ENCODE data around the gene PRM1.
A peak's percentile ranks its signal among the peaks of the same experiment; 100 is the strongest.
"Not testable (repeated sequence)": the region's sequence is repeated elsewhere in the genome, so short reads cannot be mapped to it uniquely, and the experiment has no call there.

PRM1 gene

DNA sequence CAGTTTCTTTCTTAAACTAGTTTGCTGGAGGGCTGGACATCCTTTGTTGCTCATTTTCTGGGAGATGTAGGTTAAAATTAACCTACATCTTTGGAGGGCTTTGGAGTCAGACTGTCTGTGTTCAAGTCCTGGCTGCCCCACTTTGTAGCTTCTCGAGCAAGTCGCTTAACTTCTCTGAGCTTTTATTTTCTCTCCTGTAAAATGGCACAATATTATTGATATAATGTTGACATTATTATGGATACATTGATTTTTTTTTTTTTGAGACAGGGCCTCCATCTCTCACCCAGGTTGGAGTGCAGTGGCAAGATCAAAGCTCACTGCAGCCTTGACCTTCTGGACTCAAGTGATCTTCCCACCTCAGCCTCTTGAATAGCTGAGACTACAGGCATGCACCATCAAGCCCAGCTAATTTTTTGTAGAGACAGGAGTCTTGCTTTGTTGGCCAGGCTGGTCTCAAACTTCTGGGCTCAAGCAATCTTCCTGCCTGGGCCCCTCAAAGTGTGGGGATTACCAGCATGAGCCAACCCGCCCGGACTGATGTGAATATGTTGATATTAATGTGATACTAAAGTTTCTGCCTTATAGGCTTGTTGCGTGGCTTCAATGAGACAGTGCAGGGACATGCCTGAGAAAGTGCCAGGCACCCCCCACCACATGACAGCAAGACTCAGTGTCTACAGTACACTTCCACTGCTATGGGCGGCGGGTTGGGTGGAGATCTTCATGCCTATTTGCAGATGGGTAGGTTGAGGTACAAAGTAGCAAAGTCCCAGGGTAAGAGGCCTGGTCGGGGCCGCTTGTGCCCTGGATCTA, 32.6 kb upstream of the PRM1 start:
- no peak for DNase-seq

DNA sequence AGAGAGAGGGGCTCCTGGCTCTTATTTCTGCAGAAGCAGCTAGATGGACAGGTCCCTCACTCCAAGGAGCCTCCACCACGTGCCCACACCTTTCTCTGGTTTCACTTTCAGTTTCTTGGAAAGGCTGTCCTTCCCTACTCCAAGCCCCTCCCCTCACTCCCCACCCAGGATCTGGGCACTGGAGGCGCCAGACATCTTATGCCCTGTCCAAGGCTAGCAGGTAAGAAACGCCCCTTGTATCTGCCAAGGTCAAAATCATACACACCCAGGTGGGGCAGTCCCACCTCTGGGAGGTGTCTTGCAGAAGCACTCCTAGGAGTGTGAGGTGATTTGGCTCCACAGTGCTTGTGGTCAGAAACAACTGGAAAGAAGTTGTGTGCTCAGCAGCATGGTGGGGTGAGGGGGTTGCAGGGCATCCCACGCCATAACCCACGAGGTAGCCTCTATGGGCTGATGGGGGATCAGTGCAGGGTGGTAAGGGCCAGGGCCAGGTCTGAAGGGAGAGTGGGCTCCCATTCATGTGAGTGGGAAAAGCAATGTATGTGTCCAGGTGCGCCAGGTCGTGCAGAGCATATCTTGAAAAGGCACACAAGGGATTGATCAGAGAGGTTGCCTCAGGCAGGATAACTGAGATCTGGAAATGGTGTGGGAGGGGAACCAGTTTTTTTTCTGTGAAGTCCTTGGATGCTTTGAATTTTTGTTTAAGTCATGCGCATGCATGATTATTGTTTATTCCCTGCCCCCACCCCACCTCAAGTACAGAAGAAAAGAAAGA, 31.8 kb upstream of the PRM1 start:
- DNase-seq = no peak

DNA sequence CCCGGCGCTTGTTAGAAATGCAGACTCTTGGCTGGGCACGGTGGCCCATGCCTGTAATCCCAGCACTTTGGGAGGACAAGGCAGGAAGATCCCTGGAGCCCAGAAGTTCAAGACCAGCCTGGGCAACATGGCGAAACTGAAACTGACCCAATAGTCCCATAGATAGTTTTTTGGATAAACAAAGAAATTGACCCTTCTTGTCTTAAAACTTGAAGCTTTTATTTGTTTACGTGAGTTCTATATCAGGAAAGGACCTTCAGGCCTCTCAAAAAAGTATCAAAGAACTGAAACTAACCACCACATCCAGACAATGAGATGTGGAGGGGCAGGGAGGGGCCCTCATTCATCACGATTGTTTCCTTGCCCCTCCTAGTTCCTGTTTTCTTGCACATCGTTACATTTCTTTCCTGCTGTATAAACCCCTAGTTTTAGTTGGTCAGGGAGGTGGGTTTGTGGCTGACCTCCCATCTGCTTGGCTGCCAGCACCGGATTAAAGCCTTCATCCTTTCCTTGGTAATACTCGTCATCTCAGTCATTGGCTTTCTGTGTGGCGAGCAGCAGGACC, 29.9 kb upstream of the PRM1 start:
- no peak for DNase-seq

DNA sequence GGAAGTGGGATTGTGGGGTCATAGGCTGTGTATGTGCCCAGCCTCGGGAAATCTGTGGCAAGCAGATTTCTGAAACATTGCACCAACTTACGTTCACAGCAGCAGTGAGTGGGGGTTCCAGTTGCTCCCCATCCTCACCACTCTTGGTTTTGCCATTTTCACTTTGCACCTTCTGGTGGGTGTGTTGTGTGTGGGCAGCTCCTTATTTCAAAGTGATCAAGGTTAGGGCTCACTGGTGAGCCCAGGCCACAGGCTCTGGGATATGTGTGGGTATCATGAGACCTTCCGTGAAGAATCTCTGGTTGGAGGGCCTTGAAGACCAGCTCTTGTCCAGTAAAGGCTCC, 29.5 kb upstream of the PRM1 start:
- no peak for DNase-seq

DNA sequence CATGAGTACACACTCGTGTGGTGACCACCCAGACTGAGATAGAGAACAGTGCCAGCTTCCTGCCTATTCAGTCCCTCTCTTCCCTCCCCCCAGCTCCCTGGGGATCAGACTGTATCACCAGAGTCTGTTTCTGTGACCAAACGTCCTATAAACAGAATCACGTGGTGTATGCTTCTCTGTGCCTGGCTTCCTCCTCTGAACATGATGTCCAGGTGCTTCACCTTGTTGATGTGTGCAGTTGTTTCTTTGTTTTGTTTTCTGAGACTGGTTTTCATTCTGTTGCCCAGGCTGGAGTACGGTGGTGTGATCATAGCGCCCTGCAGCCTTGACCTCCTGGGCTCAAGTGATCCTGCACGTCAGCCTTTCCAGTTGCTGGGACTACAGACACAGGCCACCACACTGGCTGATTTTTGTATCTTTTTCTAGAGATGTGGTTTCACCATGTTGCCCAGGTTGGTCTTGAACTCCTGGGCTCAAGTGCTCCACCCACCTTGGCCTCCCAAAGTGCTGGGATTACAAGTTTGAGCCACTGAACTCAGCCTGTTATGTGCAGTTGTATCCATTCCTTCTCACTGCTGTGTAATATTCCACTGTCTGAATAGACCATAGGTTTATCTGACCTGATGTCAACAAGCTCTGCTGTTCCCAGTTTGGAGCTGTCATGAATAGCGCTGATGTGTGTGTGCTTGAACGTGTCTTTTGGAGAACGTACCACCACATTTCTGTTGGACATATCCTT, 28.9 kb upstream of the PRM1 start:
- DNase-seq = peak; percentile 41

DNA sequence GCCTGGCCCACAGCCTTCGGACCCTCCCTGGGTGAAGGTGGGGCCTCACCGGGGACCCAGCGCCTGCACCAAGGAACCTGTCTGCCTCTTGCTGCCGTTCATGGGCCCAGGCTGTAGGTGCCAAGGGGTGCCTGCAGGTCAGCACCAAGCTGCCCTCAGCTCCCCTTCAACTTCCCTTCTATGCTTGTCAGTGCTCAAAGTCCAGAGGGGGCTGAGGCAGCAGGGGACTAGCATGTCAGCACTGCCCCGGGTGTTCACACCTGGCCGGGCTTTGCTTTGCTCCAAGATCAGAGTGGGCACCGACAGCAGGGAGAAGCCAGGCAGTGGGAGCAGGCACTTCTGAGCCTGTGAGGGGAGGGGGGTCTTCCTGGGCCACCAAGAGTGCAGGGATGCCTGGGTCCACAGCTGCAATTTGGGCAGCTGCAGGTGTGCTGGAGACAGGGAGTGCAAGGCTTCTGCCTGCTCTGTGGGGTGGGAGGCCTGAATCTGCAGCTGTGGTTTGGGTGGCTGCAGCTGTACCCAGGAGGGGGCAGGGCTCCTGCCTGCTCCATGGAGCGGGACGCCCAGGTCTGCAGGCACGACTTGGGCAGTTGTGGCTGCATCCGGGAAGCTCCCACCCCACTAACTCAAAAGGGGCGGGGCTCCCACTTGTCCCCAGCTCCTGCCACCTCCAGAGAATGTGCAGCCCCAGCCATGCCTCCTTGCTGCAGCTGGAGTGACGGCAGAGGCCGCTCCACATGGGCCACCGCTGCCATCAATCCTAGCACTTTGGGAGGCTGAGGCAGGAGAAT, 27.6 kb upstream of the PRM1 start:
- no peak for DNase-seq

DNA sequence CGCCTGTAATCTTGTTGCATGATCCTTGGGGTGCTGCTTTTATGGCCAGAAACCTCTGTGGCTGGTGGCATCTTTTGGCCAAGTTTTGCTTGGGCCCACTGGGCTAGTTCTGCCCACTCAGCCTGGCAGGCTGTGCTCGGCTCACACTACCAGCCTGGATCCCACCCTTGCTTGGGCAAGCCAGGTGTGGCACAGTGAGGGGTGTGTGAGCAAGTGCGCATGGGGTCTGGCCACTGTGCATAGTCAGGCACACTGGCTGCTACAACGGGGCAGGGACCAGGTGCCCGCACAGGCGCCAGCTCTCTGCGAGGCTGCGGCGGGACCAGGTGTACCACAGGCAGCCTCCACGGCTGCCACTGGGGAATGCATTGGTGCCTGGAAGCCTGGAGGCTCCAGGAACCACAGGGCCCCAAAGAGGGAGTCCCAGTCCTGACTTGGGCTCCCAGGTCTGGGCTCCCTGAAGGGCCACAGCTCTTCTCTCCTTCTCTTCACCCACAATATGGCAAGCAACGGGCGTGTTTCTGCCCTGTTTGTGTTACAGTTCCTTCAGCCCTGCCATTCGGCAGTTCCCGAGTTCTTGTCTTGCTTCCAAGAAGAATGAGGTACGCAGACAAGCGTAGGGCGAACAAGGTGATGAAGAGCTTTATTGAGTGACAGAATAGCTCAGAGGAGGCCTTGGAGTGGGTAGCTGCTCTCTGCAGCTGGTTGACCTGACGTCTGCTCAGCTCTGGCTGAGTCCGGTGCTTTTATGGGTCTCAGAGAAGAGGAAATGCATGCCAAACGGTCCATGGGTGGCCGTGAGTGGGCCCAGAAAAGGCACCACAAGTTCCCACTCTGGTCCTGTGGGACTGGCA, 26.7 kb upstream of the PRM1 start:
- DNase-seq = no peak

DNA sequence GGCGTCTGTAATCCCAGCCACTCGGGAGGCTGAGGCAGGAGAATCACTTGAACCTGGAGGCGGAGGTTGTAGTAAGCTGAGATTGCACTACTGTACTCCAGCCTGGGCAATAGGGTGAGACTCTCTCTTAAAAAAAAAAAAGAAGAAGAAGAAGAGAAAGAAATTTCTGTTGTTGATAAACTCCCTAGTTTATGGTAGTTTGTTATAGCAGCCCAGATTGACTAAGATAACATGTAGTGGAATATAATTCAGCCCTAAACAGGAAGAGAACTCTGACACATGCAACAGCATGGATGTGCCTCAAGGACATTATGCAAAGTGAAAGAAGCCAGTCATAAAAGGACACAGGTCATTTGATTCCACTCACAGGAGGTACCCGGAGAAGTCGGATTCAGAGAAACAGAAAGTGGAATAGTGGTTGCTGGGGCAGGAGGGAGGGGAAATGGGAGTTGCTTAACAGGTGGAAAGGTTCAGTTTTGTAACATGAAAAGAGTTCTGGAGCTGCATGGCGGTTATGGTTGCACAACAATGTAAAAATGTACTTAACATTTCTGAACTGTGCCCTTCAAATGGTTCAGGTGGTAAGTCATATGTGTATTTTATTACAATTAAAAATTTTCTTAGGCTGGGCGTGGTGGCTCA, 26.0 kb upstream of the PRM1 start:
- DNase-seq = no peak

DNA sequence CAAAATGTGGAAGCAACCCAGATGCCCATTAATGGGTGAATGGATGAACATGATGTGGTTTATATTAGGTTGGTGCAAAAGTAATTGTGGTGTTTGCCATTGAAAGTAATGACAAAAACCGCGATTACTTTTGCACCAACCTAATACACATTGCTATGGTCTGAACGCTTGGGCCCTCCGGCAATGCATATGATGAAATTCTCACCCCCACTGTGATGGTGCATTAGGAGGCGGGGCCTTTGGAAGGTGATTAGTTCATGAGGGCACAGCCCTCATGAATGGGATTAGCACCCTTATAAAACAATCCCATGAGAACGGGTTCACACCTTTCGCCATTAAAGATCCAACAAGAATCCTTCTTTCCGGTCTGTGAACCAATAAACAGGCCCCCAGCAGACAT, 25.3 kb upstream of the PRM1 start:
- DNase-seq = no peak

DNA sequence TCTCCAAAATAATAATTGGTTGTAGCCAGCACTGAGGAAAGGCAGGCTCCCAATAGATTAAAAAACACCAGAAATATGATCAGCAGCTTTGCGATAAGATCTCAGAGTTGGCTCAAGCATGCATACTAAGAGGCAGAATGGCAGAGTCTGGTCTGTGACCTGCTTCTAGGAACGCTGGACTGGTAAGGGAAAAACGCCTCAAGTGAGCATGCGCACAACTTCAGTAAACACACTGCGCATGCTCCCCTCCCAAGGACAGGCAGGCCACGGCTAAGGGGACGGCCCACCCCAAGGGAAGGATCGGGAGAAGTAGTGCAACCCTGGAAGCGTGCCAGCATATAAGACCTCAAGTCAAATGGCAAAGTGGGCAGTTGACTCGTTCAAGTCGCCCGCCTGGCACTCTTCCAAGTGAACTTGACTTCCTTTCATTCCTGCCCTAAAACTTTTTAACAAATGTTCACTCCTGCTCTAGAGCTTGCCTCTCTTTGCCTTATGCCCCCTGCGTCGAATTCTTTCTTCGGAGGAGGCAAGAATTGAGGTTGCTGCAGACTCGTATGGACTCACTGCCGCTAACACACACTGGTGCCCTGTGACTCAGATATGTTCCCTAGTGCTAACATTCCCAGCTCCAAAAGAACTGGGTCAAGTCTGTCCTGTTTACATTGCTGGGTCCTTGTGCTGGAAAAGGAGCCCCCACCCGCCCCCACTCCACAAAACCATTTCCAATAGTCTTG, 22.4 kb upstream of the PRM1 start:
- peak; percentile 81 for DNase-seq

DNA sequence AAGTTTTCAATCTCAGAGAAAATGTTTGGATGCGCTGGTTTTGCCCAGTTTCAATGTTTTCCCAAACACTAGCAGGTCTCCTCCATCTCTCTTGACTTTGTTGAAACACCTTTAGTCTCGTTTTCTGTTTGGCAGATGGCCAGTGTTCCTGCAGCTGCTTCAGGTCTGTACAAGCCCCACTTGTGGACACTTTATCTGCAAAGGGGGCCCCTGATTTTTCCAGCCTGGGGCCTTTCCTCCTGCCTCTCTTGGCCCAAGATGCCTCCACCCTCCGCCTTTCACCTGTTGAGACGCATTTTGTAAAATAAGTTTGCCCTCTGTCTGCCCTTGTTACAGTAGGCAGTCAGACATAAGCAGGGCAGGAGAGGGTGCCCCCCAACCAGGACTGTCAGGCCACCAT, 21.8 kb upstream of the PRM1 start:
- peak; percentile 73 for DNase-seq

DNA sequence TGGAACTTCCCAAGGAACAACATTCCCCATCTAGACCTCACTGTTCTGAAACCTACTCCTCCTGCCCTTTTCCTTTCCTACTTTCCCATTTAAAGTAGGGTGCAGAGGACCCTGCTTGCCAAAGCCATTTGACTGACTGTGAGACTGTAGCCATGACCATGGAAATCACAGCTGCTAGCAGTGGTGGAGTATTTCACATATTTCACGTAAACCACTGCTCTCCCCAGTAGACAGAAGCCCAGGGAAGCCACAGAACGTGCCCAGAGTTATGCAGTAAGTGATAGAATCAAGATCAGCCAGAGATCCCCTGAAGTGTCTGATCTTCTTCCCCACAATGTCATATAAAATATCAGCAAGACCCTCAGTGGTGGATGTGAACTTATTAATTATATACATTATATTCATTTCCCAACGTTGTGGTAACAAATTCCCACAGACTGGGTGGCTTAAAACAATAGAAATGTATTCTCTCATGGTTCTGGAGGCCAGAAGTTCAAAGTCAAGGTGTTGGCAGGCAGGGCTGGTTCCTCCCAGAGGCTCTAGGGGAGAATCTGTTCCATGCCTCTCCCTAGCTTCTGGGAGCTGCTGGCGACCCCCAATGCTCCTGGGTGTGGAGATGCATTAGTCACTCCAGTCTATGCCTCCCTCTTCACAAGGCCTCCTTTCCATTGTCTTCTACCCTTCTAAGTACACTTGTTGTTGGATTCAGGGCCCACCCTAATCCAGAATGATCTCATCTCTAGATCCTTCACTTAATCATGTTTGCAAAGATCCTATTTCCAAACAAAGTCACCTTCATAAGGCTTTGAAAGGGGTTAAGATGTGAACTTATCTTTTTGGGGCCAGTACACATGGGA, 20.7 kb upstream of the PRM1 start:
- peak; percentile 42 for DNase-seq

DNA sequence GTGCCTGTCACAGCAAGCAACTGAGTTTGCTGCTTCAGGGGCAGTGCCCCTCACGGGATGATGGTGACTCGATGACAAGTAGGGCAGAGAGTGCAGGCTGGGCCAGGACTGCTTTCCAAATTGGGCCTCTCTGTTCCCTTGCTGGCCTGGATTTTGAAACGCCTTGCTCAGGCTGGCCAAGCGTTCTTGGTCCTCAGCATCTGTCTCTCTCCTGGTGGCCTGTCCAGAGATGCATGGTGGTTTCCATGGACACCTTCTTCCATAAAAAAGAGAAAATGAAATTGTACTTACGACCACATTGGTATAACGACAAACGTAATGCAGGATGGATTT, 19.4 kb upstream of the PRM1 start:
- DNase-seq = no peak

DNA sequence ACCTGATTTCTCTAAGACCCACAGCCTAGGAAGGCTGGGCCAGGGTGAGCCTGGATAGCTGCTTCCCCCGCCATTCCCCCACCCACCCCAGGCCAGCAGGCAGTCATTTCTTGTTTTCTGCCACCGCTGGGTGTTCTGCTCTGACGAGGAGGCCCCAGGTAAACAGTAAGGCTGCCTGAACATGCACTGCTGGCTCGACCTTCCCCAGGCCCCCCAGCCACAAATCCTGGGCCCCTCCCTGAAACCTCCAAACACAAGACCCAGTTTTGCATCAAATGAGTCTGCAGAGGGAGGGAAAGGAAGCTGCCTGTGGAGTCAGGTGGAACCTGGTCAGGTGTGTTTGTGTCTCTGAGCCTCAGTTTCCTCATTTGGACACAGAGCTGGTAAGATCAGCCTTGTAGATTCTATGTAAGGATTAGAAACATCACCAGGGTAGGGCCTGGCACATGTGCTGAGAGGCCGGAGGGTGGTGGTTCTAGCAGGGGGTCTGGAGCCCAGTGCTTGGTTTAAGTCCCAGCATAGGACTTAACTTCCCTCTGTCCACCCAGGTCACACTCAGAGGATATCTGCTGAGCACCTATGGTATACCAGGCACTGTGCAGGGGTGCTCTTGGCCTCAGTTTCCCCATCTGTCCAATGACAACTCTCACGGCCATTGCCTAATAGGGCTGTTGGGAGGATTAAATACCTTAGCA, 18.9 kb upstream of the PRM1 start:
- DNase-seq = no peak

DNA sequence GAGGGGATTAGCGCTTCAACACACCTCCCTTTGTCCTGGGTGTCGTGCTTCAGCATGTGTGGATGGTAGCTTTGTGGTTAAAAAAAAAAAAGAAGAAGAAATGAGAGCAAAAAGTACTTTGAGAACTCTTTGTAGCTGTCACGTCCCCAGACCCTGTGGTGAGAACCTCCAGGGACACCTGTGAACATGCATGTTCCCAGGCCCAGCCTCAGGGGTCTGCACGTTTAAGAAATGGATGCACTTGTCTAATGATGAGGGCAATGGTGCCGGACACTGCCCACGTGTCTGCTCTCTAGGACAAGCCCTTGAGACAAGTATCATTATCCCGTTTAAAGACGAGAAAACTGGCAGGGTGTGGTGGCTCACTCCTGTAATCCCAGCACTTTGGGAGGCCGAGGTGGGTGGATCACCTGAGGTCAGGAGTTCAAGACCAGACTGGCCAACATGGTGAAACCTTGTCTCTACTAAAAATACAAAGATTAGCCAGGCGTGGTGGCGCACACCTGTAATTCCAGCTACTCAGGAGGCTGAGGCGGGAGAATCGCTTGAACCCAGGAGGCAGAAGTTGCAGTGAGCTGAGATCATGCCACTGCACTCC, 17.9 kb upstream of the PRM1 start:
- not testable (repeated sequence) for DNase-seq

DNA sequence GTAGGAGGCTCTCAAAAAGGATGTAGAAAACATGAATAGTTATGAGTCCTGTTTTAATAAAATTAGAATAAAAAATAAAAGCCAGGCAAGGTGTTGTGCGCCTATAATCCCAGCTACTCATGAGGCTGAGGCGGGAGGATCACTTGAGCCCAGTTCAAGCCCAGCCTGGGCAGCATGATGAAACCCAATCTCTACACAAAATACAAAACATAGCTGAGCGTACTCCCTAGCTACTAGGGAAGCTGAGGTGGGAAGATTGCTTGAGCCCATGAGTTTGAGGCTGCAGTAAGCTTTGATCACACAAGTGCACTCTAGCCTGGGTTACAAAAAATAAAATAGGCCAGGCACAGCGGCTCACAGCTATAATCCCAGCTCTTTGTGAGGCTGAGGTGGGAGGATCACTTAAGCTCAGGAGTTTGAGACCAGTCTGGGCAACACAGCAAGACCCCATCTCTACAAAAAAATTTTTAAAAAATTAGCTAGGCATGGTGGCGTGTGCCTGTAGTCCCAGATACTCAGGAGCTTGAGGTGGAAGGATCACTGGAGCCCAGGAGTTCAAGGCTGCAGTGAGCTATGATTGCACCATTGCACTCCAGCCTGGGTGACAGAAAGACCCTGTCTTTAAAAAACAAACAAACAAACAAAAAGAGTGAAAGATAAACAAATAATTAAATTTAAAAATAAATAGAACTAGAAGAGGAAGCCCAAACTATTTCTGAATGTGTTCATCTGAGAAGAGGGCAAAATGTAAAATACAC, 17.2 kb upstream of the PRM1 start:
- DNase-seq = no peak

DNA sequence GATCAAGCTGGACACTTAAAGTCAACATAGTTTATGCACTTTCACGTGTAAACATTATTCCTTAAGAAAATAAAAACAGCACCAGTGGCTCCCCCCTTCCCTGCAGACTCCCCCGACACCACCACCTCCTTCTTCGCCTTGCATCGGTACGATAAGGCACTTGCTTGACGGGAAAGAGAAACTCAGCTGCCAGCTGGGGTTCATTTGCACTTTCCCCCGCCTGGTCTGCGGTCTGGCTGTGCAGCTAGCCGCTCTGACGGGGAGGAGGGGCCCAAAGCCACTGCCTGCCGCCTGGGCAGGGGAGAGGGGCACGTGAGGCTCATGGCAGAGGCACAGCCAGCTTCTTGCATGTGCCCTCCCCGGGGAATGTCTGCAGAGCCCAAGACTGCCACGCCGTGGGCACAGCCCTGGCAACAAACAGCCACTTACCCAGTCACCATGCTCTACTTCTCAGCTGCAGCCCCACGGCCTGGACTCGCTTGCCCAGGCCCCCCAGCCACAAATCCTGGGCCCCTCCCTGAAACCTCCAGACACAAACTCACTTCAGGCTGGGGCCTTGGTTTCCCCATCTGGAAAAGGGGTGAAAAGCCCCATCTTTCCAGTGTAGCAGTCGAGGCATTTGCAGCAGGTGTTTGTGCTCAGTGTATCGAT, 16.5 kb upstream of the PRM1 start:
- peak; percentile 45 for DNase-seq

Measured in NCI-H2029 treated with DMSO at 0.1 percent for 48 hours (cell line).